Activated CD8-positive, alpha-beta T cell treated with anti-CD3 and anti-CD28 coated beads for 36 hours (primary cell): ENCODE measurements around the gene RPL38. TPM values are rescaled to one million over a fixed set of nuclear protein-coding genes. Genes with fewer than 3 reads are reported as not detected.
A peak's percentile ranks its signal among the peaks of the same experiment; 100 is the strongest.
"Not testable (repeated sequence)": the region's sequence is repeated elsewhere in the genome, so short reads cannot be mapped to it uniquely, and the experiment has no call there.

Experiments used
- ATAC-seq: fragments of 200-7000 bp; cut with Tn5 transposase; one replicate; pipeline ENCODE4 v1.10.0; 2021; ENCODE audit warnings: mild to moderate bottlenecking, moderate library complexity
- CTCF ChIA-PET: fragments of 350-600 bp; sonication (Branson Sonifier 250); formaldehyde crosslinking; loops from one replicate; lab custom pipeline; 2021; ENCODE audit warnings: antibody characterized with exemption; lab: Charles Lee
- POLR2A ChIA-PET: fragments of 350-600 bp; sonication (Branson Sonifier 250); formaldehyde crosslinking; loops from one replicate; lab custom pipeline; 2021; ENCODE audit warnings: antibody characterized with exemption; lab: Charles Lee
- DNase-seq: peaks from one replicate; pipeline ENCODE4 v3.0.0-alpha.2; 2020
- H3K27ac Mint-ChIP-seq: one replicate; pipeline ENCODE4 v1.8.0; 2021; ENCODE audit warnings: mild to moderate bottlenecking, mixed read lengths
- H3K27me3 Mint-ChIP-seq: one replicate; pipeline ENCODE4 v1.8.0; 2021; ENCODE audit warnings: mixed read lengths
- H3K36me3 Mint-ChIP-seq: one replicate; pipeline ENCODE4 v1.8.0; 2021; ENCODE audit warnings: low read depth, mixed read lengths
- H3K4me1 Mint-ChIP-seq: one replicate; pipeline ENCODE4 v1.8.0; 2021; ENCODE audit warnings: low read depth, mixed read lengths
- H3K4me3 Mint-ChIP-seq: one replicate; pipeline ENCODE4 v1.8.0; 2021; ENCODE audit warnings: mild to moderate bottlenecking, moderate library complexity, mixed read lengths
- H3K9me3 Mint-ChIP-seq: one replicate; pipeline ENCODE4 v1.8.0; 2021; ENCODE audit warnings: mixed read lengths
- intact Hi-C: fragments of 100-400 bp; cut with micrococcal nuclease; formaldehyde crosslinking; loops from one replicate; pipeline ENCODE4 v1.10.0; 2022
- total RNA-seq, 2 experiments: library from RNA; stranded (reverse); gene quantifications; one replicate each; pipeline ENCODE4 v1.2.3, GENCODE V29; 2021
- TF ChIP-seq, protein P1 (sequence below): fragments of 200-600 bp; IDR thresholded peaks from one replicate; pipeline ENCODE4 v1.8.0; 2022; ENCODE audit warnings: antibody characterized with exemption, mild to moderate bottlenecking

The RPL38 gene
- total RNA-seq, 2 experiments from 2014 or later: 1,500 to 1,574 TPM

DNA sequence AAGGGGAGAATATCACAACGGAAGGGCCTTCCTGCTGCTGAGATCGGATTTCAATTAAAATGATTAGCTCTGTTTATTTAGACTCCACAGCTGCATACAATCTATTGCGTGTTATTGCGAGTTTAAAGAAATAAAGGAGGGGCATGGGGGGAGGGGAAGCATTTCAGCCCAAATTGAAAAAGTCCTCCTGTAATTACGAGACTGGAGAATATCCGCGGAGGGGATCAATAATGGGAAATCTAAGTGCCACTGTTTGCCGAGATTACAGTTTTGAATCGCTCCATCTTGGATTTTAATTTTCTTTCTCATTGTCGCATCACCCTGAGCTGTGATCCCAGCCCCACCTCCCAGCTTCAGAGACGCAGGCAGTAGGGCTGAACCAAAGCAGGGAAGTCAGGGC lies 15.7 kb upstream of the RPL38 start:
- POLR2A ChIA-PET: no interaction called here
- no peaks in the 10 kb centered on the region for H3K4me1 Mint-ChIP-seq
- no peaks in the 10 kb centered on the region for H3K36me3 Mint-ChIP-seq
- intact Hi-C loops: no loop called here
- H3K4me3 Mint-ChIP-seq: no peak overlapping the region
- H3K27ac Mint-ChIP-seq: no peak overlapping the region
- peaks cover 11% of the 10 kb centered on the region for H3K27me3 Mint-ChIP-seq
- ATAC-seq (no peak), DNase-seq (no peak)
- H3K9me3 Mint-ChIP-seq: no peaks in the 10 kb centered on the region
- CTCF ChIA-PET: interaction anchor here (1.4 to 7.1 kb wide), 3 partner anchors 11 to 15 kb away, joined by 5 to 50 read pairs (median 5); partner anchors contain the start of gene RPL38
- TF ChIP-seq, protein P1, sequence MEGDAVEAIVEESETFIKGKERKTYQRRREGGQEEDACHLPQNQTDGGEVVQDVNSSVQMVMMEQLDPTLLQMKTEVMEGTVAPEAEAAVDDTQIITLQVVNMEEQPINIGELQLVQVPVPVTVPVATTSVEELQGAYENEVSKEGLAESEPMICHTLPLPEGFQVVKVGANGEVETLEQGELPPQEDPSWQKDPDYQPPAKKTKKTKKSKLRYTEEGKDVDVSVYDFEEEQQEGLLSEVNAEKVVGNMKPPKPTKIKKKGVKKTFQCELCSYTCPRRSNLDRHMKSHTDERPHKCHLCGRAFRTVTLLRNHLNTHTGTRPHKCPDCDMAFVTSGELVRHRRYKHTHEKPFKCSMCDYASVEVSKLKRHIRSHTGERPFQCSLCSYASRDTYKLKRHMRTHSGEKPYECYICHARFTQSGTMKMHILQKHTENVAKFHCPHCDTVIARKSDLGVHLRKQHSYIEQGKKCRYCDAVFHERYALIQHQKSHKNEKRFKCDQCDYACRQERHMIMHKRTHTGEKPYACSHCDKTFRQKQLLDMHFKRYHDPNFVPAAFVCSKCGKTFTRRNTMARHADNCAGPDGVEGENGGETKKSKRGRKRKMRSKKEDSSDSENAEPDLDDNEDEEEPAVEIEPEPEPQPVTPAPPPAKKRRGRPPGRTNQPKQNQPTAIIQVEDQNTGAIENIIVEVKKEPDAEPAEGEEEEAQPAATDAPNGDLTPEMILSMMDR: no peak

DNA sequence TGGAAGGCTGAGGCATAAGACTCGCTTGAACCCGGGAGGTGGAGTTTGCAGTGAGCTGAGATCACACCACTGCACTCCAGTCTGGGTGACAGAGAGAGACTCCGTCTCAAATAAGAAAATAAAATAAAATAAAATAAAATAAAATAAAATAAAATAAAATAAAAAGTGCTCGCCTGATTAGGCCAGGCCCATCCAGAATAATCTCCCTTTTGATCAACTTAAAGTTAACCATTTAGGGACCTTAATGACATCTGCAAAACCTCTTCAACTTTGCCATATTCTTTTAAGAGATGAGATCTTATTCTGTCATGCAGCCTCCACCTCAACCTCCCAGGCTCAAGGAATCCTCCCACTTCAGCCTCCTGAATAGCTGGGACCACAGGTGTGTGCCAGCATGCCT lies 14.8 kb upstream of the RPL38 start:
- peaks cover 14% of the 10 kb centered on the region for H3K27me3 Mint-ChIP-seq
- H3K9me3 Mint-ChIP-seq, ATAC-seq, DNase-seq, H3K27ac Mint-ChIP-seq, H3K4me3 Mint-ChIP-seq, intact Hi-C loops, H3K36me3 Mint-ChIP-seq, H3K4me1 Mint-ChIP-seq: not testable (repeated sequence)
- ChIA-PET CTCF (interaction anchor here (2.0 to 7.1 kb wide), 2 partner anchors 11 to 15 kb away, joined by 5 to 50 read pairs; partner anchors contain the start of gene RPL38), POLR2A (interaction anchor here (0.6 kb wide), 1 partner anchor 61 kb away, joined by 3 read pairs; no protein-coding TSS in a partner anchor)

DNA sequence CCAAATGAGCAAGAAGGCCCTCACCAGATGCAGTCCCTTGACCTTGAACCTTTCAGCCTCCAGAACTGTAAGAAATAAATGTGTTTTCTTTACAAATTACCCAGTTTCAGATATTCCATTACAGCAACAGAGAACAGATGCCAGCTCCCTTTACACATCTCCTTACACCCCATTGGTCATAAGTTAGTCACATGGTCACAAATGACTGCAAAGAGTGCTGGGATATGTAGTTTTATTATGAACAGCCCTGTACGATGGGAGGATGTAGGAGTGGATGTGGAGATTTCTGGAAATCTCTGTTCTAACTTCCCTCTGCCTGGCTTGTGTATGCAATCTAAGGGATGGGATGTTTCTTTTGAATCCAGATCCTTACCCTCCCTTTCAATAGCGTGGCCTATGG lies 13.3 kb upstream of the RPL38 start:
- TF ChIP-seq, protein P1: no peak
- no peak overlapping the region for H3K27ac Mint-ChIP-seq
- ATAC-seq (peak; percentile 83), DNase-seq (no peak)
- intact Hi-C loops: no loop called here
- peaks cover 19% of the 10 kb centered on the region for H3K27me3 Mint-ChIP-seq
- no peak overlapping the region for H3K4me3 Mint-ChIP-seq
- no peaks in the 10 kb centered on the region for H3K9me3 Mint-ChIP-seq
- POLR2A ChIA-PET: no interaction called here
- CTCF ChIA-PET: interaction anchor here (7.1 kb wide), 1 partner anchor 10 kb away, joined by 50 read pairs; no protein-coding TSS in a partner anchor
- no peaks in the 10 kb centered on the region for H3K36me3 Mint-ChIP-seq
- peaks cover 1% of the 10 kb centered on the region for H3K4me1 Mint-ChIP-seq

DNA sequence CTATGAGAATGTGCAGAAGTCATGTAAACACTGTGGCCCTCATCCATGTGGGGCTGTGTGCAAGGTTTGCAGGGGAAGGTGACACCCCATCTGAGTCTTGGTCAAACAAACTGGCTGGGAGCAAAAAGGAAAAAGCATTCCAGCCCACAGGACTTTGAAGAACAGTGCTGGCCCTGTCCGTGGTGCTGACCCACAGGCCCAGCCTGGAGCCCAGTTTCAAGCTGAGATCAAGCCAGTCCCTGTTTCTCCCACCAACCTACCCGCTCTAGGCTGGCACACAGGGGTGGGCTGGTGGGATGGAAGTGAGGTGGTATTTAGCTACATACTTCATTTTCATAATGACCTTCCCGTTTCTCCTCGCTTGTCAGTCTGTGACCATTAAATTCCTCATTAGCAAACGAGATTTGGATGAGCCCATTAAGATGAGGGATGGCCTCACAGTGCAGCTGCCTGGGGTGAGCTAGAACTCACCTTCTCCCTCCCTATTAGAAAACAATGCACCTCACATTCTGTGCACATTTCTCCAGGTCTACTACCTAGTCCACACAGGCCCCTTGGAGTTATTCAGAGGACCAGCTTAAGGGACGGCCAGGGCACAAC lies 12.6 kb upstream of the RPL38 start:
- Mint-ChIP-seq H3K27me3 (peaks cover 23% of the 10 kb centered on the region), H3K9me3 (no peaks in the 10 kb centered on the region), H3K4me3 (no peak overlapping the region), H3K27ac (no peak overlapping the region), H3K4me1 (peaks cover 1% of the 10 kb centered on the region), H3K36me3 (no peaks in the 10 kb centered on the region)
- TF ChIP-seq, protein P1: no peak
- DNase-seq: no peak
- POLR2A ChIA-PET: no interaction called here
- no peak for ATAC-seq
- intact Hi-C loops: no loop called here
- CTCF ChIA-PET: interaction anchor here (1.0 to 7.1 kb wide), 3 partner anchors 9 to 101 kb away, joined by 5 to 50 read pairs (median 10); partner anchors contain the start of gene RPL38

DNA sequence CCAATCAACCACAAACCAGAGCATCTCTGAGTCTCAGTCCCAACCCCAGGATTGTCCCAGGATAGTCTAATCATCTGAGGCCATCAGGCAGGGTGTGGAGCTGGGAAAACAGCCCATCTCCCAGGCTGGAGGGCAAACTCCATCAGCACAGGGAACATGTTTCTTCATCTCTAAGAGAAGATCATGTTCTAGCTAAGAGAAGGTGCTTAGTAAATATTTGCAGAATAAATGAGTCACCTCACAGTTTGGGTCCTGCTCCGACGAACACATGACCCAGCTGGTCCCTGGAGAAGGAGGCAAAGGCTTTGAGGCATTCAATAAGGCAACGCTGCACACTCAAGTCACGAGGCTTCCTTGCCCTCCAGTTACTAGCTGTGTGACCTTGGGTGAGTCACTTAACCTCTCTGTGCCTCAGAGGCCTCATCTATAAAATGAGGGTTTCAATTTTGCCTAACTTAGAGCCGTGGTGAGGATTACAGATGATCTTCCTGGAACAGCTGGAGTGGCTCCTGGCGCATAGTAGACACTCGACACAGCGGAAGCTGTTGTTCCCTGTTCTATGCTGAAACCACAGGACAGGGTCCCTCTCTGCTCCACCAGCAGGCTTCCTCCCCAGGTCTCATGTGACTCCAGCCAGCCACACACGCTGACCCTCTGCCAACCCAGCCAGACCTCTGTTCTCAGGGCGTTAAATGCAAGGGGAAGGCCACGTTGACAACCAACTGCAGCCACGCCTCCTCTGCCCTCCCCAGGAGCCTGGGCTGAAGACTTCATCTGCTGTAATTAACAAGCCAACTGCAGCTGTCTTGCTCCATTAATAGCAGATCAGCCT lies 10.3 kb upstream of the RPL38 start:
- peaks cover 17% of the 10 kb centered on the region for H3K27me3 Mint-ChIP-seq
- intact Hi-C loops: no loop called here
- ATAC-seq (peak; percentile 42), DNase-seq (no peak)
- H3K9me3 Mint-ChIP-seq: no peaks in the 10 kb centered on the region
- H3K4me1 Mint-ChIP-seq: peaks cover 1% of the 10 kb centered on the region
- ChIA-PET POLR2A (no interaction called here), CTCF (interaction anchor here (1.3 to 2.9 kb wide), 2 partner anchors 10 to 103 kb away, joined by 3 to 10 read pairs; partner anchors contain the start of gene RPL38)
- no peak overlapping the region for H3K27ac Mint-ChIP-seq
- H3K36me3 Mint-ChIP-seq: no peaks in the 10 kb centered on the region
- TF ChIP-seq, protein P1: no peak
- H3K4me3 Mint-ChIP-seq: no peak overlapping the region
